KBM-7 (cell line): ENCODE data around the gene CSRP2.
A peak's percentile ranks its signal among the peaks of the same experiment; 100 is the strongest.

ENCODE experiments used
- DNase-seq: peaks from one replicate; pipeline ENCODE4 v3.0.0-alpha.2; 2015
- in situ Hi-C: fragments of 300-500 bp; cut with MboI; formaldehyde crosslinking; loops from 2 replicates; pipeline ENCODE4 v1.14.3; 2020; ENCODE audit warnings: low sequenced_read_pairs, low pct_unique_long_range_greater_than_20kb, mixed read lengths

CSRP2 gene

DNA sequence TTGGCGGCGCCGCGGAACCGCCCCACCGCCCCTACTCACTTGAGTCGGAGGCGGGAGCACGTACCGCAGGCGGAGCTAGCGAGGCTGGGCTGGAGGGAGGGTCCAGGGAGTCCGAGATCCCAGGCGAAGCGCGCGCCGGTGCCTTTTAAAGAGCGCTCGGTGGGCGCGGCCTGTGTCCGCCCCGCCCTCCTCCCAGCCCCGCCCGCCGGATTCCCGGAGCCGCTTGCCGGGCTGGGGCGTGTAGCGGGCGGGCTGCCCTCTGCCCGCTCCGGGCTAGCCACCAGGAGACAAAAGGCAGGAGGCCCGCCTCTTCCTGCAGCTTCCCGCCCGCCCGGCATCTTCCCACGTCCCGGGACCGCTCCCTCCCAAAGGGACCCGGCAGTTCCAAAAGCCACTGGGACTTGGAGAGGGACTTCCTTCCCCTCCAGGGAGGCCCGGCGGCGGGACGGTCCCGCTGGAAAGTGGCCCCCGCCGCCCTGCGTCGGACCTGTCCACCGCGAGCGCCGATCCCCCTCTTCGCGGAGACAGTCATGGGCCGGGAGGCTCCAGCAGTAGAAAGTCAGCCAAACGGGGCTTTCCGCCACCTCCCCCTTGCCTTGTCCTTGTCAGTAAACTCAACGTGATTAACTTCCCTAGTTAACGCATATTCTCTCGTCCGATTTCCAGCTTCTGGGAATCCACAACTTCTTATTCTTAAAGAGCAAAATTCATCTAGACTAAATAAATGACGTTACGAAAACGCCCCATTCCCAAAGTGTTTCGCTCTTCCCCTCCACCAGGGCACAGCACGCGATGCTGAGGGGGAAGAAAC, at the start of gene CSRP2:
CSRP2 (minus strand) TSS at position 121 of the 811 bp plus-strand sequence. CDS start 12,759 bp downstream, outside the sequence.
- in situ Hi-C loops, result no loop called here
- peak; percentile 88 for DNase-seq

DNA sequence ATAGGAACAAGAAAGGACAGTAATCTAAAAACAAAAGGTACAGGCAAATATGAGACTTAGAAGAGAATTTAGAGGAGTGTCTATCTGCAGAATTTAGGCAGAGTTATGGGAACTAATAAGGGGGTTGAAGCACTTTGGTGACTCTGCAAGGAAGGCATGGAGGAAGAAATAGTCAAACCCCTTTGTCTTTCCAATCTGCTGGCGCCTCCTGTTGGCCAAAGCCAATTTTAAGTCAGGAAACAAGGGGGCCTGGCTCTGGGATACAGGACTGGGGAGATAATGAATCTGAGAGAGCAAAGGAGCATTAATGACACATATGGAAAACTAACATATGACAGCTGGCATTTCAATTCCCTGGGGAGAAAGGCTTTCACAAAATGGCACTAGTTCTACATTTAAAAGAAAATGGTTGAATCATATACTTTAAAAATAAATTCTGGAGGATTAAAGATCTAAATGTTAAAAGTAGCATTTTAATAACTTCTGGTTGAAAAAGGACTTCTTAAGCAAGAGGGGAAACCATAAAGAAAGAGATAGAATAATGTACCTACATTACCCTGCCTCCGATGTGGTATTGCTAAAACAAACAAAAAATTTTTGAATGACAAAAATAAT, 48.5 kb upstream of the CSRP2 start:
- DNase-seq, result peak; percentile 62
- in situ Hi-C loops, result no loop called here

DNA sequence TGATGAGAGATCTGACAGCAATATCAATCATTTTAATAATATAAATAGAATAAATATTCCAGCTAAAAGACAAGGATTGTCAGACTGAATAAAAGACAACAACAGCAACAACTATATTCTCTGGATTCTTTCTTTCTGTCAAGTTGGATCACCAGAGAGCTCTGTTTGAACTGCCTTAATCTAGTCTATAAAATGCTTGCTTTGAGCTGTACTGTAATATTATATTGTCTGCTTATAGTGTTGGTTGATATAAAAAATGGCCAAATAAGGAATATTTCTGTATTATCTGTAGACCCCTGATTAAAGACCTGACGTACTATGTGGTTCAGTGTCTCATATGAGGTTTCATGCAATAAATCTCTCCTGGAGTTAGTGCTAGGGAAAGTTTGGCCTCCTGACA, 46.3 kb upstream of the CSRP2 start:
- in situ Hi-C loops, result no loop called here
- DNase-seq, result no peak

- in situ Hi-C loops, result no loop called here
- no peak for DNase-seq
Measured at GRCh38 chr12:76922866-76923265, 44.0 kb upstream of the CSRP2 start.

DNA sequence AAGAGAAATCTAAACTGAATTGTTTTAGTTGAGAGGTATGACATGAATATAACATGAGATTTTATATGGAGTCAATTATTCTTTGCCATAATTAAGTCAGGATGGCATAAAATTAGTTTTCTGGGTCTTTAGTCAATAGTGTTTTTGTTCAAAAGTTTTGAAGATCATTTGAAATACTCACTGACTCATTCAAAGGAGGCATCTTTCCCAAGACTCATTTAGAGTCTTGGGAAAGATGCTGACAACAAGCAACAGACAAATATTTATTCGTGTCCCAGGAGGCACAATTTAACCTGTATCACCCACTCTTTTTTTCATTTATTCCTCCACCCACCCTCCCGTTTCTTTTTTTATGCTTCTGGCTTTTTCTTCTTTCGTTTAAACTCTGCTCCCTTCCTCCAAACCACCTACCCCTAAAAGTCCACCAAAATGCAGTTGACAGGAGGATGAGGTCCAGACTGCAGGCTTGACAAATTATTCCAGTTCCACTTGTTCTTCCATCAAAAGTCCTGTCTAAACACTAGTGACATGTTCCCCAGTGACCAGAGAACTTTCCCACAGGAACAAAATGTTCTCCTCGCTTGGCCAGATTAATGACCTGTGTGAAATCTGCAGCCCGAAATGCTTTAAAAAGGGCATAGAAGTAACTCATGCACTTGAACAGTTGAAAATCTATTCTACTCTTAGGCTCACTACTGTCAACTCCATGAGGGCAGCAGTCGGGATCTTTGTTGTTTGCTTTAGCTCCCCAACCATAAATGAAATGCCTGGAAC, 43.3 kb upstream of the CSRP2 start:
- DNase-seq, result no peak
- in situ Hi-C loops, result no loop called here

DNA sequence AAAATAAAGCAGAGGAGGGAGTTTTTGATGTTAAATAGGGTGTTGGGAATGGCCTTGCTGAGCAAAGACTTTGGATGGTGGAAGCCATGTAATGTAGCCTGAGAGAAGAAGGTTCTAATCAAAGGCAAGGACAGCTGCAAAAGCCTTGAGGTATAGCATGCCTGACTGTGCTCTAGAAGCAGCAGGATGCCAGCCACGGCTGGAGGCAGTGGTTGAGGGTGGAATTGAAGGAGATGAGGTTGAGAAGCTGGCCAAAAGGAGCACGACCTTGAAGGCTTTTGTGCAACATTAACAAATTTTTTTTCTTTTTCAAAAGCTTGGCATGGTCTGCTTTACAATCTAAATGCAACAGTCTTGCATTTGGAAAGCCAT, 42.3 kb upstream of the CSRP2 start:
- no peak for DNase-seq
- in situ Hi-C loops, result no loop called here

- DNase-seq, result peak; percentile 38
- in situ Hi-C loops, result no loop called here
Measured at GRCh38 chr12:76920172-76921099, 41.6 kb upstream of the CSRP2 start.

DNA sequence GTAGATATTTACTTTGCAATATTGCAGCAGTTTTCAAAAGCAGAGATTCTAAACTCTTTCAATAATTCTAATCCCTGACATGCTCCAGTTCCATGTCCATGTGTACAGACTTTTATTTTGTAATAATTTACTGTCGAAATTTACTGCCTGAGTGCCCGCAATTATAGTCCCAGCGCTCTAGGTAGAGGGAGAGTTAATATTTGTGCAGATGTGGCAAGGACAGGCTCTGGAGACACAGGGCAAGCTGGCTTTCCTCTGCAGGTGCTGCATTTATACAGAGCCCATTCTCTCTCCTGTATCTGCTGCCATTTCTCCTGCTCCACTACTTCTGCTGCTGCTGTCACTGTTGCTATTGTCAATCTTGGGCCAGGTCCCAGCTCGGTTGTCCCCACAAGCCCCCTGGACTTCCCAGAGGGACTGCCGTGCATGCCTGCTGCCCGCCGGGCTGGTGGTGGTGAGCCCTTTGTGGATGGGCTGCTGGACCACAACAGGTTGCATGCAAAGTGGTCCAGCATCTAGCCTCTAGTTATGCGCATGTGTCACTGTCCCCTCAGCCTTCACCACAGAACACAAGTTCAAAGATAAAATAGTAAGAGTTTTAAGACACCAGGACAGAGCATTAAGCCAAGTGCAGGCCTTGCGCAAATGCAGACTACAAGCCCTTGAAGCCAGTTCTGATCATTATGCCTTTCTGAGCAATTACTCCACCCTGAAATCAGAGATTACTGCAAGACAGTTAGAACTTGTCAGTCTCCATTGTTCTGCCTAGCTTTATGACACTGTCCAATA, 40.8 kb upstream of the CSRP2 start:
- in situ Hi-C loops, result no loop called here
- no peak for DNase-seq

GRCh38 chr12:76916170-76916540, 37.3 kb upstream of the CSRP2 start:
- in situ Hi-C loops, result no loop called here

DNA sequence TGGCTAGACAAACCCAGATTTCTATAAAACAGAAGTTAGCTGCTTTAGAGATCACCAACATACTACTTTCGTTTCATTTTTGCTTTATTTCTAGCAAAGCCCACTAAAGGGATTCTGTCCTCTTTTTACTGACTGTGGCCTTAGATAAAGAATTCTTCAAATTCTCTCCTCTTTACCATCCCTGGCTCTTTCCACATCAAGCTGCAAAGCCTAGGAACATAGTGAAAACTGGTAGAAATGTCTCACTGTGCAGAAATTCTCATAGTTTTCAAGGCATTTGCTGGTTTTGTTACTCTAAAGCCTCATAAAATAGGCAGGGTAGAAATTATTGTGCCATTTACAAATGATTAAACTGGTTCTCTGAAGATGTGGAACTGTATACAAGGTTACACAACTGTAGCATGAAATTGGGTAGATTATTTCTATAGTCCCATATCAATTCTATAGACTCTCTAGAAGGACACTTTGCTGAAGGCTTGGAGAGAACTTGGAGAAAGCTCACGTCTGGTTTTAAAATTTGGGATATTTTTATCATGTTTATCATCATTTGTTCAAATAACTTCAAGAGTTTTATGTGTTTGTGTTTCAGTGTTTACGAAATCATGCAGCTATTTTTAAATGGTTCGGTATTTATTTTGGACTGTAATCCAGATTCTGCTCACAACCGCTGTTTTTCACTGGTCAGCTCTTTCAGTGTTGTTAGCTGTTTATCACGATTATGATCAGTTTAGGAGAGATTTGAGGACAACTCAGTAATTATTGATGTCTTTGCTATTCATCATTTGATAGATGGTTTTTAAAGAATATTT, 36.7 kb upstream of the CSRP2 start:
- in situ Hi-C loops, result no loop called here
- no peak for DNase-seq

More at GRCh38 chr12:76916170-76916540, 37.3 kb upstream of the CSRP2 start:
- DNase-seq, result no peak

GRCh38 chr12:76914102-76914859, 35.5 kb upstream of the CSRP2 start:
- in situ Hi-C loops, result no loop called here

GRCh38 chr12:76909290-76909689, 30.5 kb upstream of the CSRP2 start:
- DNase-seq, result no peak
- in situ Hi-C loops, result no loop called here

More at GRCh38 chr12:76914102-76914859, 35.5 kb upstream of the CSRP2 start:
- DNase-seq, result no peak

DNA sequence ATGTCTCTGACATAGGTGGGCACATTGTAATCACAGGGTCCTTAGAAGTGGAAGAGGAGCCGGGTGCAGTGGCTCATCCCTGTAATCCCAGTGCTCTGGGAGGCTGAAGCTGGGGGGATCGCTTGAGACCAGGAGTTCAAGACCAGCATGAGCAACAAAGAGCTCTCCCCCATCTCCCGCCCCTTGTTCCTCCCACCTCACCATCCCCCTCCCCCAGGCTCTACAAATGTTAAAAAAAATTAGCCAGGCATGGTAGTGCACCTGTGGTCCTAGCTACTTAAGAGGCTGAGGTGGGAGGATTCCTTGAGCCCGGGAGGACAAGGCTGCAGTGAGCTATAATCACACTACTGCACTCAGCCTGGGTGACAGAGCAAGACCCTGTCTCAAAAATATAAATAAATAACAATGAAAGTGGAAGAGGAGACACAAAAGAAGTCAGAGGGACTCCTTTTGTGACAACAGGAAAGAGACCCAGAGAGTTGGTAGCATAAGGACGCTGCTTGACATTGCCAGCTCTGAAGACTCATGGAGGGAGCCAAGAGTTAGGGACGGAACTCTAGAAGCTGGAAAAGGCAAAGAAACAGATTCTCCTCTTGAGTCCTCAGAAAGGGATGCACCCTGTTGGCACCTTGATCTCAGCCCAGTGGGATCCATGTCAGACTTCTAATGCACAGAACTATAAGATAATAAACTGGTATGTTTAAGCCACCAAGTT, 29.6 kb upstream of the CSRP2 start:
- in situ Hi-C loops, result no loop called here

GRCh38 chr12:76901628-76902380, 23.0 kb upstream of the CSRP2 start:
- in situ Hi-C loops, result no loop called here
- DNase-seq, result peak; percentile 56

More for the DNA sequence above, 29.6 kb upstream of the CSRP2 start:
- DNase-seq, result no peak

- in situ Hi-C loops, result no loop called here
- no peak for DNase-seq
Measured at GRCh38 chr12:76899522-76899921, 20.7 kb upstream of the CSRP2 start.

- DNase-seq, result no peak
- in situ Hi-C loops, result no loop called here
Measured at GRCh38 chr12:76898442-76898841, 19.6 kb upstream of the CSRP2 start.
